Fibroblast of peridontal ligament (primary cell): ENCODE results near the gene ARNT2.

Experiments used
- DNase-seq: peaks from one replicate; pipeline ENCODE4 v3.0.0-alpha.2; 2010; ENCODE audit errors: extremely low read depth

Gene ARNT2

DNA sequence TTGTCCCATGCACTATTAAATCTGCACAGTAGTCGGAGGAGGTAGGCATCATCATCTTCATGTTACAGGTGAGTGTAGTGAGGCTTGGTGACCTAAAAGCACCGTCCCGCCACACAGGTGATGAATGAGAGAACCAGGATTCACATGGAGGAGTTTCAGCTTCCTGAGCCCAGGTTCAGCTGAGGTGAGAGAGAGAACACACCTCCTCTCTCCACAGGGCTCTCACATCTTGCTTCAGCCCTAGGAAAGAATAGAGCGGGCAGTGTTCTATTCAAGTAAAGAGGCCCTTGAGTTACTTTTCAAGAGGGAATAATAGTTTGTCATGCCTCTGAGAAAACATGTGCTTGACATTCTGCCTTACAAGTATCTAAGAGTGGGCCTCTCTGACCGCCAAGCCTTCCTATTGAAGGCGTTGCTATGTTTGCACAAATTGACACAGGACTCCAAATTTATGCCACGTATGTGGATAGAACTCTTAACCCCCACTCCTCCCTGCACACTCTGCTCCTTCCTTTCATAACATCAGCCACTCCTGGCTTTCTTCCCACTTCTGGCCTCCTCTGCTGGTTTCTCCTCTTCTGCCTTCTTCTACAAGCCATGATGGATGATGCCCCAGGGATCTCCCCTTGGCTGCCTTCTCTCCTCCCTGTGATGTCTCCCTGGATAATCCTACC lies 152.6 kb downstream of the ARNT2 start:
- no peak for DNase-seq

DNA sequence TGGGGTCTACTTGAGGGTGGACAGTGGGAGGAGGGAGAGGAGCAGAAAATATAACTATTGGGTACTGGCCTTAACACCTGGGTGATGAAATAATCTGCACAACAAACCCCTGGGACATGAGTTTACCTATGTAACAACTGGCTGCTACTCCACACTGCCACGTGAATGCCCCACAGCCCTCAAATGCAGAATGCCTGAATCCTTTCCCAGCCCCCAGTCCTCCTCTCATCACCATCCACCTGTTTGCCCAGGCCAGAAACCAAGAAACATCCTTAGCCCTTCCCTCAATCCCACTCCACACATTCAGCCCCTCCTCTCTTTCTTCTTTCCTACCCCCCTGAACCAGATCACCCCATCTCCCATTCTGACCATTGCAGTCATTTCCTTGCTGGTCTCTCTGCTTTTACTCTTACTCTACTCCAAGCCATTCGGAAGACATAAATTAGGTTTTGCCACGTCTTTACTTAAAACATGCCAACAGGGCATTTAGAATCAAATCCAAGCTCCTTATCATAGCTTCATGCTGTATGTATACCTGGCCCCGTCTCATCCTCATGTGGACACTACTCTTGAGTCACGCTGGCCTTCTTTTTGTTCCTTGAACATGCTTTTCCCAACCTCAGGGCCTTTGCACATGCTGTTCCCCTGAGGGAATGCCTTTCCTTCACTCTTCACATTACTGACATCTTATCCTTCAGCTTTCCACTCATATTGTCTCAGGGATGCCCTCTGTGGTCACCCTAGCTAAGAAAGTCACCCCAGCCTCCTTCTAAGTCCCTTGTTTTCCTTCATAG lies 153.5 kb downstream of the ARNT2 start:
- DNase-seq = no peak

DNA sequence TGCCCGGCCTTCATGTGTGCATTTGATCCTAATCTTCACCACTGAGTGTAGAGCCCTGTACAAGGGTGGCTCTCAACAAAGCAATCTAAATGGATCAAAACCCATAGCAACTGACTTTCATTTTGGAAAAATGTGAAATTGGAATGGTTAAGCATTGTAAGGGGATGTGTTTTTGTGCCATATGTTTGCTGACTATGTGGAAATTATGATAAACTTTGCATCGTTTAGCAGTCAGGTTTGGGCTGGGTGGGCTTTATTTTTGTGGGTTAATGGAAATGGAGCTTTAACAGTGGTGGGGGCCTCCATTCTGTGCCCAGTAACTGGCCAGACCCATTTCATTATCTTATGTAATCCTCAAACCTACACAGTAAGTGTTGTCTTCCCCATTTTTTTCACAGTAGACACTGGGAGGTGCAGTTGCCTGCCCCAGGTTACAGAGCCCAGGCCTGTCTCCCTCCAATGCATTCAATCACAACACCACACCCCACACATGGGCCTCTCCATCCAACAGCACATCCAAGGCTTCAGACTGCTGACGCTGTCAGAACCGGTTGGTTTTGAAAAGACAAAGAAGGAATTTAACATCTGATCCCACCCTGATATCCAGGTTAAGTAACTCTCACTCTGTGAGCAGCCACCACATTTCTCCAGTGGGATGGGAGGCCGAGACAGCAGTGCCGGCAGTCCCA lies 154.6 kb downstream of the ARNT2 start:
- DNase-seq = no peak

DNA sequence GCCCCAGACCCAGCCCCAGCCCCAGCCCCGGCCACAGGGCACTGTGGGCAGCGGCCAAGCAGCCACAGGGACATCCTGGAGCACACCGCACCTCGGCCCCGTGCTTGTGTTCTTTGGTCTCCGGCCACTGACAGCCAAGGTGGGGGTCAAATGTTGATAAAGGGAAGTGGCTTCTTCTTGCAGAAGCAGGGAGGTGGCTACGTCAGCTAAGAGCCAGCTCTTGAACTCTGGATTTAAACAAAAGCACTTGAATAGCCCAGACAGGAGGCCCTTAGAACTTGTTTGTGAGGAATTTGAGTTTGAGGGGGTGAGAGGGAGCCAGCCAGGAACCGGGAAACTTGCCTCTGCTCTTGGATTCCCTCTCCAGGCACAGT lies 155.1 kb downstream of the ARNT2 start:
- no peak for DNase-seq

DNA sequence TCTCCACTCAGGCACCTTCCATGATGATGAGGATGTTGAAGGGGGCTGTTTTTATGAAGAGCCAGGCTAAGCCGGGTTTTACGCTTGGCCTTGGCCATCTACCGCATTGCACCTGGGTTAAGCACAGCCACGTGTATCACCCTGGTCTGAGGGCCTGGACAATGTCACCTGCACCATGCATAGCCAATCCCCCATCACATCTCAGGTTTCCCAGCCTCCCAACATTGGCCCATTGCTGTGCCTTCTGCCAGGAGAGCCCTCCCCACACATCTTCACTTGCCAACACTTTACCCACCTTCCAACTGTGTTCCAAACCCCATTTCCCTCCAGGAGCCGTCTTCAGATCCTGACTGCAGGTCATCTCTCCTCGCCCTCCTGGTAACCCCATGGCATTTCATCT lies 155.6 kb downstream of the ARNT2 start:
- no peak for DNase-seq

DNA sequence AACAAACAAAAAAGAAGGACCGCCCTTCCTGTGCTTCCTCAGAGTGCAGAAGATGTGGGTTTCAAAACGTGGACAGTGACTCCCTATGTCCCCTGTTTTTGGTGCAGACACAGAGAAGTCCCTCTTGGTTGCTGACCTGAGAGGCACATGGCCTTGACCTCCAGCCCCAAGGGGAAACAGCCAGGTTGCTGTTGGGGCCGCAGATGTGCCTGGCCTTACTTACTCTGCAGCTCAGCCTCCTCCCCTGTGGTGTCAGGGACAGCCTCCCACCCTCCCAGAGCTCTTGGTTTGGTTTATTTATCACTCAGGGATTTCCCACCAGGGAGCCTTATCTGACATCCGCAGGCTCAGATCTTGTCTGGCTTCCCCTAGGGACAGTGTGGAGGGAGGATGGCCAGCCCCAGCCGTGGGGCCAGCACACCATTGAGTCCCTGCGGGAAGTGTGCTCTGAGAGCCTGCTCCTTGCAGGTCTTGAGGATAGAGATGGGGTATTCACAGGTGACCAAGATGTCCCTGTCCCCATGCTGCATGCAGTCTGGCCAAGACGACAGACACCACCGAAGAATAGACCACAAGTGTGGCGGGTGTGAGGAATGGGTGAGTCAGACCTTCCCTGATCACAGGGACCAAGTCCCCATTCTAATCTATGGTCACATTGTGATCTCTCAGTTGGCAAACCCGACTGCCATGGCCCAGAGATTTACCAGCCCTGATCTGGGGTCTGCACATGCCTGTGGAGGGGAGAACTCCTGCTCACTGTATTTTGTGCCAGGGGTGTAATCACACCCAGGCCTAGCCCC lies 156.6 kb downstream of the ARNT2 start:
- no peak for DNase-seq

DNA sequence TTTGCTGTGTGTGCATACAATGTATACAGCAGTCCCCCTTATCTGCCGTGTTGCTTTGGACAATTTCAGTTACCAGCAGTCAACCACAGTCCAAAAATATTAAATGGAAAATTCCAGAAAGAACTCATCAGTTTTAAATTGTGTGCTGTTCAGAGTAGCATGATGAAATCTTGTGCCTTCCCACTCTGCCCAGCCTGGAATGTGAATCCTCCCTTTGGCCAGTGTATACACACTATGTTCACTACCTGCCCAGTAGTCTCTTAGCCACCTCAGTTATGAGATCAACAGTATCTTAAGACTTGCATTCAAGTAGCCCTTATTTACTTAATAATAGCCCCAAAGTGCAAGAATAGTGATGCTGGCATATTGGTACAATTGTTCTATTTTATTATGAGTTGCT lies 157.3 kb downstream of the ARNT2 start:
- DNase-seq = no peak

DNA sequence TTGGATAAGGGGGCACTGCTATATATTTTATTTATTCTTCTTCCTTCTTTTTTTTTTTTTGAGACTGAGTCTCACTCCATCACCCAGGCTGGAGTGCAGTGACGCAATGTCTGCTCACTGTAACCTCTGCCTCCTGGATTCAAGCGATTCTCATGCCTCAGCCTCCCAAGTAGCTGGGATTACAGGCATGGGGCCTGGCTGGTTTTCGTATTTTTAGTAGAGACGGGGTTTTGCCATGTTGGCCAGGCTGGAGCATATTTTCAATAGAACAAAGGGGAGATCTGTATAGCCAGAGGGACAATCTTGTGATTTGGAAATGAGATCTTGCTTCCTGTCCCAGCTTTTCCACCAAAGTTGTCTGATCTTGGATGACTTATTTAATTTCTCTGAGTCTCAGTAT lies 157.9 kb downstream of the ARNT2 start:
- DNase-seq = no peak

DNA sequence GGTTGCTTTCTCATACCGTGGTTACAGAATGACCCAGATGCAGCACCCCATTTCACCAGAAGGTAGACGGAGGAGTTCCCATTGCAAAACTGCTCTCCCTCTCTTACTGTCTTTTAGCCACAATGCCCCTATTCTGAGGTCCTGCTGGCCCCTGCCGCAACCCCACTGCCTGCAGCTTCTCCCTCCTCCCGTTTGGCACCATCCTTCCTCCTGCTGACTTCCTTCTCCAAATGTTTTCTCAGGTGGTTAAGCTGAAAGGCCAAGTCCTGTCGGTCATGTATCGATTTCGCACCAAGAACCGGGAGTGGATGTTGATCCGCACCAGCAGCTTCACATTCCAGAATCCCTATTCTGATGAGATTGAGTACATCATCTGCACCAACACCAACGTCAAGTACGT lies 158.7 kb downstream of the ARNT2 start:
- DNase-seq = no peak

DNA sequence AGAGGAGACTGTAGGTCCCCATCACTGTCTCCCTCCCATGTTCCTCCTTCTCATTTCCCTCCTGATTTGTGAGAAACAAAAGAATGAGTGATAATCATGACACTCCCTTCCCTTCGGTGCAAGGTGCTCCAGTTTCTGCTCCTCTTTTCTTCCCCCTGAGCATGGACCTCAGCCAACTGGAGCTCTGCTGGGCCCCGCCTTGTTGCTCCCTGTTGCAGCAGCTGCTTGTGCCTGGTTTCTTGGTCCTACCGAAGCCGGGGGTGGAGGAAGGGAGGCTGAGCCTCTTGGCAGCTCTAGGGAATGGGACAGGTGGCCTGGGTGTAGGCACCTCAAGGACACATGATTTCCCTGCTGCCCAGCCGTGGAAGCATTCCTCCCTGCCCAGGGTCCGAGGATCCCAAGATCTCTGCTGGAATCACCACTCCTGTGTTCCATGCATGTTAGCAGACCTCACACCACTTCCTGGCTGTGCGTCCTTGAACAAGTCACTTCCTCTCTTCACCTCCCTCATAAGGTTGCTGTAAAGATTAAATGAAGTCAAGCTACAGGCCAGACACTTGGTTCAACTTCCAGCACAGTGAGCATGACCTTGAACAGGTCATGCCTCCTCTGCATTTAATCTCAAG lies 159.3 kb downstream of the ARNT2 start:
- DNase-seq = no peak

DNA sequence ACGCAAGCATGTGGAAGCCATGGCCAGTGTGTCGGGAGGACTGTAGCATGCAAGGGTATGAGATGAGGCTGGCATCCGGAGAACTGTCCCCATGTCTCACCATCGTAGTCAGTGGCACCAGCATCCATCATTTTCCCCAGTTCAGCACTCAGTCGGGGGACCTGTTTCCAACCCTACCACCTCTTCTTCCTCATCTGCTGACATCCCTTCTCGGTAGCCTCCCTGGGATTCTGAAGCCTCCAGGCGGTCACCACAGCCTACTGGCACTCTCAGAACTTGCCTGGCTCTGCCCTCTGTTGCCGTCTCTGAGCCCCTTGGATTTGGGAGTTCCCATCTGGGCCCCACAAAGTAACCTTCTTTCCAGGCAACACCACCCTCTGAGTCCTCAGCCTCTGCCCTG lies 159.9 kb downstream of the ARNT2 start:
- no peak for DNase-seq

DNA sequence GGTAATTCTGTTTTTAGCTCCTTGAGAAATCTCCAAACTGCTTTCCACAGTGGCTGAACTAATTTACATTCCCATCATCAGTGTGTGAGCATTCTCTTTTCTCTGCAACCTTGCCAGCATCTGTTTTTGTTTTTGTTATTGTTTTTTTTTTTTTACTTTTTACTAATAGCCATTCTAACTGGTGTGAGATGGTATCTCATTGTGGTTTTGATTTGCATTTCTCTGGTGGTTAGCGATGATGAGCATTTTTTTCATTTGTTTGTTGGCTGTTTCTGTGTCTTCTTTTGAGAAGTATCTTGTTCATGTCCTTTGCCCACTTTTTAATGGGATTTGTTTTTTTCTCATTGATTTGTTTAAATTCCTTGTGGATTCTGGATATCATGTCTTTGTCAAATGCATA lies 161.2 kb downstream of the ARNT2 start:
- no peak for DNase-seq

DNA sequence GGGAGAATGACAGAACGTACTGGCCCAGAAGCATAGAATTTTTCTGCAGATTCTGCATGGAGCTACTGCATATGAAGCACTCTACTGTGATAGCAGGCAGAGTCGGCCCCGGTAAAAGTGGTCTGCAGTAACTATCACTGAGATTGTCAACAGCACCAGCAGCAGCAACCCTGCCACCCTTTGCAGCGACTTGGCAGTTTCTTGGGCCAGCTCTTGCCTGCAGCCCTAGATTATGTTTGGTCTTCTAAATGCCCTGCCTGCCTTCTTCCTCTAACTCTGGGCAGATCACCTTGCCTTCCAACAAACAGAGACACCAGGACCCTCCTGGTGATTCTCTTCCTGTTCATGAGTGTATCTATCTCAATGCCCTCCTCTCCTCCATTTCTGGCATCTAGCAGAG lies 161.8 kb downstream of the ARNT2 start:
- no peak for DNase-seq

DNA sequence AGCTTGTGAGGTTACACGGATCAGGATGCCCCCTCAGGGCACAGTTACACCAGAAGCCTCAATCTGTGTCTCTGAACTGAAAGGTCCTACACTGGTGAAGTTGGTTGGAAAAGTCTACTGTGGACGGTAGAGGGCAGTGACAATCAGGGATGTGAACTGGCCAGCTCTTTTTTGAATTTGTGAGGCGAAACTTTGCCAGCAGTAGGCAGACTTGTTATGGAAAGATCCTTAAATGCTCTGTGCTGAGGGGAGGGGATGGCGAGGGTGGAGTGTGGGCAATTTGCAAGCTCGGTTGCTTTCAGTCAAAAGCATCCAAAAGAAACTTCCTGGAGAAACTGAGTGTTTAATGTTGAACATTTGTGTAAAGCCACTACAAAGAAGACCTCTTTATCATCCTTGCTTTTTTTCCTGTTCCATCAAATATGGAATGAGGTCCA lies 163.6 kb downstream of the ARNT2 start:
- peak; percentile 95 for DNase-seq

DNA sequence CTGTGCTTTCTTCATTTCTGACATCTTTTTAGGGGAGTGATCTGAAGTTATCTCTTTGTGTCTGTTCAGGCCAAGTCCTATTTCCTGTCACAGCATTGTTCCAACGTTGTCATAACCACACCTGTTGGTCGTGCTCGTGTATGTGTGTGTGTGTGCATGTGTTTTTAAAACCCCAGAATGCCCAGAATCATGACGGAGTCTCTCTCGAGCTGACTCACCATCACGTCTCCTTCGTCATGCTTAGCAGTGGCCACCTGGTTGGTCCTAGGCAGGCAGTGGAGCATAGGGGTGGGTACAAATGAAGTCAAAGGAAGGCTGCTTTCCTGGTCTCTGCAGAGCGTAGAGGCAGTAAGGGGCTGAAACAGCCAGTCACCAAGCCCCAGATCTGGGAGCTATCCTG lies 164.1 kb downstream of the ARNT2 start:
- DNase-seq = no peak

DNA sequence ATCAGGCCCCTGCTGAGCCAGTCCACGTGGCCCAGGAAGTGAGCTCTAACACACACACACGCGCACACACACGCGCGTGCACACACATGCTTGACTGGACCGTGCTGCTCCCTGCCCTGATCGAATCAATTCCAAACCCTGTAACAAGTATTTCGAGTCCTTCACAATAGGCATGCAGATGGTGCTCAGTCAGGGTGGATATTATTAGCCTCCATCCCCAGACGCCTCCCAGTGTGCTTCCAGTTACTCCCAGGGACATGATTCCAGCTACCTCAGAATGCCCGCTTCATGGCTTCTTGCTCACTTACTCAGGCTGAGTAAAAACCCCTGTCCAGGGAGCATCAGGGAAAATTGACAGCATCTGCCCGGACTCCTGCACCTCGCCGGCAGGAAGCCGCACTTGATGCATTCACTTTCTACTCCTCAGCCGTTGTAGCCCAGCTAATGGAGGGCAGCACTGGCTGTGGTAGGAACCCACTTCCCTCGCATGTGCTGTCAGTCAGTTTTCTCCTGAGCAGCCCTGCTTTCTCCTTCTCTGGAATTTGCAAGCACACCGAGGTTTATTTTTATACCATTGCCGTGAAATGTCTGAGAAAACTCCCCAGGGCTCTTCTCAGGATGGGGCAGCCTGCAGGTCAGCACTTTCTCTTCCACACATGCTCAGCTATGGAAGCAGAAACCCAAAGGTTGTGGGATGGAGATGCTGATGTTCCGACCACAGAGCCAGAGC lies 164.9 kb downstream of the ARNT2 start:
- DNase-seq = no peak

DNA sequence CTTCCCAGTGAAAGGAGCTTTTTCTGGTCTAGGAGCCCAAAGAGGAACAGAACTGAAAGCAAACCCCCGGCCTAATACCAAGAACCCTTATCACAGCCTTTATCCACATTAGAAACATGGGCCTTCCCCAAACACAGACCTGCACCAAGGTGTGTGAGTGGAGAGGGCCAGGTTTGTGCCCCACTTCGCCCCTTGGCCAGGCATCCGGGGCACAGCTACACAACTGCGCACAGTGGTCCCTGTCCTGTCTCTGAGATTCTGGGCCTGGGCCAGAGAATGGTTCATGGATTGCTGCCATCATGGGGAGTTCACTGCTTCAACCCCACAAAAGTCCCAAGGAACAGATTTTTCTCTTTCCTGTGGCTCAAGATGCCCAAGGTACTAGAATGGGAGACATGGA lies 165.5 kb downstream of the ARNT2 start:
- no peak for DNase-seq

DNA sequence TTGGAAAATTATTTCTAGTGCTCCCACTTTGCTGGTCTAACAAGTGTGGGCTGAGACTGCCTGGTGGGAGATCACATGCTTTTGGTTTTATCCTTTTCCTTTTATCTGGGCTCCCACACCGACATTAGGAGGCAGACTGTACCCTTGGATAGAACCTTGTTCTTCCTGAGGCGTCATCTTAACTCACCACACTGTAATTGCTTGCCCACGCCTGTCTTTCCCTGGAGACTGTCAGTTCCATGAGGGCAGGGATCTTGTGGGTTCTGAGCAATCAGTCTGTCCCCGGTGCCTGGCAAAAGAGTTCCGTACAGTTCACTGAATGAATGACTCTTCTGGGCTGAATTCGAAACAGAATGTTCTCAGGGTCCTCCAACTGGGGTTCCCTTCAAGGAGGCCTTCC lies 166.4 kb downstream of the ARNT2 start:
- no peak for DNase-seq

DNA sequence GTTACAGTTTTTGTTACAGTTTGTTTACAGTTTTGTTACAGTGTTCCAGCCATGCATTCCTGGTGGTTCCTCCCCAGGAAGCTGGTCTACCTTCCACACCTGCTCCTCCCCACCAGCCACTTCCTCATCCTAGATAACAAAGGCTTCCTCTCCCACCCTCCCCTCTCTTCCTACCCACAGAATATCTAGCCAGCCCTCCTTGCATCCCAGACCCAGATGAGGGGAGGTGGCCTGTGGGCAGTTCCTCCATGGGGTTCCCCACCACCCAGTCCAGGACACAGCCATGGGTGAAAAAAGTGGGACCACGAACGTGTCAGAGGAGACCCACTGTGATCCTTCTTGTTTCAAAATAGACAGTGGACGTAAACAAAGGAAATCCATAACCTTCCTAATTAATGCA lies 168.2 kb downstream of the ARNT2 start:
- no peak for DNase-seq

DNA sequence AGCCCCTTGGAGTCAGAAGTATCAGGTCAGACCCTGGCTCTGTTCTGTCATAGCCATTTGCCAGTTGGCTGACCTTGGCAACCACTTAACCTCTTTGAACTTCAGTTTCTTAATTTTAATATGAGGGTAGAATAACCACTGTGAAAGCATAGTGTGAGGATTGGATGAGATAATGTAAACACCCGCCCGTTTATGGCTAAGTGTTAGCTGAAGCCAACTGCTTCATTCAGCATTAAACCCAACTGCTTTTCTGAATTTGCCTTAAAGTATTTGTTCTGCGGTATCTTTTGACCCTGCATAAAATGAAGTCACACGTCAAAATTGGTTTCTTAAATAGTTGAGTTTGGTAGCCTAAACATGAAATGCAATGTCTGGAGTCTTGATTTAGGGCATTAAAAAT lies 169.4 kb downstream of the ARNT2 start:
- DNase-seq = peak; percentile 64

DNA sequence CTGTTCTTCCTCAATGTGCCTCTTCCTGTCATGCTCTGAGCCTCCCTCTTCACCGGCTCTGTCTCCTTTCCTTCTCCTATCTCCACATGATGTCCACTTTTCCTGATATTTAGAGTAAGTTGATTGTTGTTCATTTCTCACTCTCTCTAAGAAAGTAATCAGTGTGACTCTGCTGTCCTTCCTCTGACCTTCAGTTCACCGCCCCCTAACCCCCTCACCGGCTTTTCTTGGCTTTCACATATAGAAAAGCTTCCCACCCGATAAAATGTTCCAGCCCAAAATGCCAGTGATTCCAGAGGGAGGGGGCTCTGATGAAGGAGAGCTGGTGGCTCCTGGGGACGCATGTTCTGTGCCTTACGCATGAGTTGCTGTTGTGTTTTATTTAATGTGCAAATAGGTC lies 170.4 kb downstream of the ARNT2 start:
- DNase-seq = no peak
